GM10266 (cell line): ENCODE data around the gene PPP1R13B.

Experiments used
- DNase-seq: peaks from one replicate; pipeline ENCODE4 v3.0.0; 2012; ENCODE audit errors: extremely low spot score
- TF ChIP-seq, protein P1 (sequence below): IDR thresholded peaks from 2 replicates; pipeline ENCODE4 v1.5.1; 2012; ENCODE audit warnings: mild to moderate bottlenecking, low read depth; ENCODE audit not compliant: control insufficient read depth, insufficient read depth; ENCODE audit errors: missing control alignments

PPP1R13B gene

GRCh38 chr14:103714063-103714724 lies 133.2 kb downstream of the PPP1R13B start:
- no peak for DNase-seq
- TF ChIP-seq, protein P1, sequence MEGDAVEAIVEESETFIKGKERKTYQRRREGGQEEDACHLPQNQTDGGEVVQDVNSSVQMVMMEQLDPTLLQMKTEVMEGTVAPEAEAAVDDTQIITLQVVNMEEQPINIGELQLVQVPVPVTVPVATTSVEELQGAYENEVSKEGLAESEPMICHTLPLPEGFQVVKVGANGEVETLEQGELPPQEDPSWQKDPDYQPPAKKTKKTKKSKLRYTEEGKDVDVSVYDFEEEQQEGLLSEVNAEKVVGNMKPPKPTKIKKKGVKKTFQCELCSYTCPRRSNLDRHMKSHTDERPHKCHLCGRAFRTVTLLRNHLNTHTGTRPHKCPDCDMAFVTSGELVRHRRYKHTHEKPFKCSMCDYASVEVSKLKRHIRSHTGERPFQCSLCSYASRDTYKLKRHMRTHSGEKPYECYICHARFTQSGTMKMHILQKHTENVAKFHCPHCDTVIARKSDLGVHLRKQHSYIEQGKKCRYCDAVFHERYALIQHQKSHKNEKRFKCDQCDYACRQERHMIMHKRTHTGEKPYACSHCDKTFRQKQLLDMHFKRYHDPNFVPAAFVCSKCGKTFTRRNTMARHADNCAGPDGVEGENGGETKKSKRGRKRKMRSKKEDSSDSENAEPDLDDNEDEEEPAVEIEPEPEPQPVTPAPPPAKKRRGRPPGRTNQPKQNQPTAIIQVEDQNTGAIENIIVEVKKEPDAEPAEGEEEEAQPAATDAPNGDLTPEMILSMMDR, result no peak

- no peak for DNase-seq
- TF ChIP-seq, protein P1, result no peak
Observed at GRCh38 chr14:103713304-103714062, 133.9 kb downstream of the PPP1R13B start.

DNA sequence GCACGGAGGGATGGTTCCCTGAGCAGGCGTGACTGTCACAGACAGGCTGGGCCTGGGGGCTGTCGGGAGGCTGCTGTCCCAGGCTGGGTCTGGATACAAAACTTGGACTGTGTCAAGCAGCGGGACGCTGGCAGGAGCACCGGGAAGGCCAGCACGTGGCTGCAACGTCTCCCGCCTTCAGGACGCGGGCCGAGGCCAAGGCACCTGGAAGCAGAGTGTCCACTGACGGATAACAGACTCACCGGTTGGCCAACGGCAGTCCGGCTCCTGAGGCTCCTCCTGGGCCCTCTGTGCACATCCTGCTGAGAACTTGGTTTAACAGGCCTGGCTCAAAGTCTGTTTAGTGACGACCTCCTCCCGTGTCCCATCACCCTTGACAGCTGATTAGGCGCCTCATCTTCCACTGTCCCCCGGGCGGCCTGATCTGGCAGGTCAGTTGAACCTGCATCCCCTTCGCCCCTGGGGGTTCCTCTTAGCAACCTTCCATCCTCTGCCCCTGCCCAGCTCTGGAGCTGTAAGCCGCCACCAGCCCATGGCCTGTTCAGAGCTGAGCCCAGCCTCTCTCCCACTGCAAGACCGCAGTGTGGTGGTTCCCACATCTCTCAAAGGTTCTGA lies 134.6 kb downstream of the PPP1R13B start:
- no peak for DNase-seq
- TF ChIP-seq, protein P1, result no peak

DNA sequence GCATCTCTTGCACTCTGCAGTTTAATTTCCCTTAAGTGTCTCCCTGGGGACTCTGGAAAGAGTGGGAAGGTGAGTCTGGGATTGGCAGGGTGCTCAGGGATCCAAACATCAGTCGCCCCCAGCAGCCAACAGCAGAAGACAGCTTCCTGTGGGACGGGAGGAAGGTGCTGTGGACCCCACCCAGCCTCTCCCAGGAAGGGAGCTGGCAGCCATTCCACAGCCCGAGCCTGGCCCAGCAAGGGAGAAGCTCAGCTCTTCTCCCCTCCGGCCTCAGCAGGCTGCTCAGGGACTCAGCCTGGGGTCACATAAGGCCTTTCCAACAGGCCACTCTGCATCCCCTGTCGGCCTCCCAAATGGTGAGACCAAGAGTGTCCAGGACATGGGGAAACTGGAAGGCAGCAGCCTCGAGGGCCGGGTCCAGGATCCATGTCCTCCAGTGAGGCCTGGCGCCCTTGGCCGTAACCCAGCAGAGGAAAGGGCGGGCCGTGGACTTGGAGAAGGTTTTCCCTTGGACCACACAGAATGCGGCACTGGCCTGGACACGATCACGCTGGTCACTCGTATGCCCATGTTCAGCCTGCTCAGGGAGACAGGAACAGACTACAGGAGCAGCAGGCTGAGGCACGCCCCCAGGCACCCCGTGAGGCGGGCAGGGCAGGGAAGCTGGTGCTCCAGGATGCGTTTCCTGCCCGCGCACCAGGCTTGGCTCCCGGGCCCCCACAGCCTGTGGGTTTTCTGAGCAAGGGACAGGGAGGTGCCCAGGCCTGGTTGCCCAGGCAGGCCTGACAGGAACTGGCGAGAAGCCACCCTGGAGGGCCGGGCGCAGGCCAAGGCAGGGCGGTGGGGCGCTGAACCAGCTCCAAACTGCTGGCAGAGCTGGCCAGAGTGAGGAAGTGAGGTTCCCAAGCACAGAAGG lies 135.6 kb downstream of the PPP1R13B start:
- no peak for DNase-seq
- TF ChIP-seq, protein P1, result no peak

DNA sequence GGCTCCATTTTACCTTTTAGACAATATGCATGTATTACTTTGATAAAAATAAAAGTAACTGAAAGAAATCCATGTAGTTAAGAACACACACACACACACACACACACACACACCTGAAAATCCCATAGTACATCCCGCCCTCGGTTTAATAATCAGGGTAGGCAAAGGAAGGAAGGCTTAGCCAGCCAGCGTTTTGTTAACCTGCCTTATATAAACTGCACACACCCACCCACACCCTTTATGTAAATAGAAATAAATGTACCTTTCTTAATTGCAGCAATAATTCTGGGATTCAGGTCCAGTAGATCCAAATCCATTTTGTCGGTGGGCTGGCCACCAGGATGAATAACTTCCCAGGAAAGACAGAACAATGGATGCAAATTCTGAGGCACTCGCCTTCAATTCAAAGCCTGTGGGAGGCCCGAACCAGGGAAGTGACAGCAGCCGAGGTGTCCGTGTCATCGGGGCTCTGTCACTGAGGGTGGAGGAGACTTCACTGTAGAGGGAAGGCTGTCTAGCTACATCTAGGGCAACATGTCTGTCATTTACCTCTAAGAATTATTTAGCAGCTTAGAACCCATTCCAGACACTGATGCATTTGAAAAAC lies 136.5 kb downstream of the PPP1R13B start:
- DNase-seq, result no peak
- TF ChIP-seq, protein P1, result no peak

- DNase-seq, result no peak
- TF ChIP-seq, protein P1, result no peak
Observed at GRCh38 chr14:103709814-103710213, 137.6 kb downstream of the PPP1R13B start.
